Amniotic epithelial cell (primary cell): Measurements from ENCODE around the gene BCAP31.
A peak's percentile ranks its signal among the peaks of the same experiment; 100 is the strongest.

Source experiments
- DNase-seq: peaks from one replicate; pipeline ENCODE4 v3.0.0-alpha.2; 2010; ENCODE audit warnings: low read depth

The BCAP31 gene

GRCh38 chrX:153673428-153674218 is 50.6 kb downstream of the BCAP31 start, which contains the start of gene PNCK:
Gene PNCK, minus strand, starts transcription at chrX:153673813. Its CDS starts 737 bp downstream, at chrX:153673076.
- DNase-seq: no peak

GRCh38 chrX:153672531-153673427 is 51.4 kb downstream of the BCAP31 start:
- DNase-seq: peak; percentile 26

- no peak for DNase-seq
These were observed 52.3 kb downstream of the BCAP31 start for GRCh38 chrX:153671589-153672530.

GRCh38 chrX:153670748-153671588 is 53.2 kb downstream of the BCAP31 start:
- DNase-seq: no peak

- DNase-seq: no peak
These were observed 54.1 kb downstream of the BCAP31 start for GRCh38 chrX:153669901-153670731.

GRCh38 chrX:153669174-153669890 is 54.9 kb downstream of the BCAP31 start:
- no peak for DNase-seq

- DNase-seq: no peak
These were observed 55.6 kb downstream of the BCAP31 start for GRCh38 chrX:153668423-153669173.

- peak; percentile 58 for DNase-seq
These were observed 56.2 kb downstream of the BCAP31 start for GRCh38 chrX:153667956-153668396.

GRCh38 chrX:153667281-153667955 is 56.8 kb downstream of the BCAP31 start:
- DNase-seq: no peak

- DNase-seq: no peak
These were observed 58.4 kb downstream of the BCAP31 start for GRCh38 chrX:153665726-153666306.

GRCh38 chrX:153662266-153662665 is 61.9 kb downstream of the BCAP31 start:
- peak; percentile 11 for DNase-seq

- DNase-seq: no peak
These were observed 64.9 kb downstream of the BCAP31 start for GRCh38 chrX:153659268-153659667.

- DNase-seq: no peak
These were observed 67.0 kb downstream of the BCAP31 start for GRCh38 chrX:153657161-153657560.

GRCh38 chrX:153653556-153653955 is 70.6 kb downstream of the BCAP31 start:
- no peak for DNase-seq

GRCh38 chrX:153651540-153652079 is 72.6 kb downstream of the BCAP31 start:
- DNase-seq: no peak

- no peak for DNase-seq
These were observed 73.2 kb downstream of the BCAP31 start for GRCh38 chrX:153650959-153651358.
